GM19351 (cell line): ENCODE measurements around the gene CCL4L2.
"Not testable (repeated sequence)": the region's sequence is repeated elsewhere in the genome, so short reads cannot be mapped to it uniquely, and the experiment has no call there.

ENCODE experiments used
- ATAC-seq: cut with Tn5 transposase; IDR thresholded peaks from one replicate; pipeline ENCODE4 v1.9.1; 2021; ENCODE audit warnings: mild to moderate bottlenecking, moderate library complexity; ENCODE audit not compliant: unreplicated experiment

The CCL4L2 gene

DNA sequence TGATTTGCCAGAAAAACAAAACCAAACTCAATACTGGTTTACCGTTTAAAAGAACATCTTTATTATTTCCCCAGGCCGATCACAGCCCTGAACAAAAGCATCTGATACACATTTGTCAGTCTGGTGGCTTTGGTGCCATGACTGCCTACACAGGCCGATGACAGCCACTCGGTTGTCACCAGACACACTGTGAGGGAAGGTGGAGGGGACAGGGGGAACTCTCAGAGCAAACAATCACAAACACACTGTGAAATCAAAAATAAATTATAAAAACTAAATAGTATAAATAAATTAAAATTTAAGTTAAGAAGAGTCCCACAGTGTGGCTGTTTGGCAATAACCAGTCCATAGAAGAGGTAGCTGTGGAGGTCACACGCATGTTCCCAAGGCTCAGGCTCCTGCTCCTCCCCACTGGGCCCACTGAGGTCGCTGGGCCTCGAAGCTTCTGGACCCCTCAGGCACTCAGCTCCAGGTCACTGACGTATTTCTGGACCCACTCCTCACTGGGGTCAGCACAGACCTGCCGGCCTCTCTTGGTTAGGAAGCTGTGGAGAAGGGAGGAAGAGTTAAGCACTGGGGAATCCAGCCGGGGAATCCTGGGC is 15.9 kb upstream of the CCL4L2 start:
- not testable (repeated sequence) for ATAC-seq

DNA sequence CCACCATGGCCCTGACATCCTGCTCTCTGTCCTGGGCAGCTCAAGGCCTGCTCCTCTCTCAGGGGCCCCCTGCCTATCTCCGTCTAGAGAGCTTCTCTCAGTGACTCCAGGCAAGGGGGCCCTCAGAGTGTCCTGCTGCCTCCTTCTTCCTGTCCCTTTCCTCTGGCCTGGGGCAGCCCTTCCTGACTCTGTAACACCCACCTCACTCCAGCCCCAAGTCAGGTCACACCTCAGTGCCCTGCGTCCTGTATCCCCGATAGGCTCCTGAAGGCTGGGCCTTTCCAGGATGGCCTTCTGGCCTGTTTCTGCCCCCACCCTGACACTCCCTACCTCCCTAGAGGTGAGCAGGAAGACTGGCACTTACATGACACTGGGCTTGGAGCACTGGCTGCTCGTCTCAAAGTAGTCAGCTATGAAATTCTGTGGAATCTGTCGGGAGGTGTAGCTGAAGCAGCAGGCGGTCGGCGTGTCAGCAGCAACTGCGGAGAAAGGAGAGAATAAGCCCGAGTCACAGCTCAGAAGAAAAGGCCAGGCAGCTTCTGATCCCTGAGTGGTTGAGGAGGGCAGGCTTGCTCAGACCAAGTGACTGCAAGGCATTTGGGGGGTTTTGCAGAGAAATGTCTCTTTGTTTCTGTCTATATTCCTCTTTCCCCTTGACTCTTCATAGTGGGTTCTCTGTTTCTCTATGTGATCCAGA is 15.3 kb upstream of the CCL4L2 start:
- ATAC-seq = no peak

DNA sequence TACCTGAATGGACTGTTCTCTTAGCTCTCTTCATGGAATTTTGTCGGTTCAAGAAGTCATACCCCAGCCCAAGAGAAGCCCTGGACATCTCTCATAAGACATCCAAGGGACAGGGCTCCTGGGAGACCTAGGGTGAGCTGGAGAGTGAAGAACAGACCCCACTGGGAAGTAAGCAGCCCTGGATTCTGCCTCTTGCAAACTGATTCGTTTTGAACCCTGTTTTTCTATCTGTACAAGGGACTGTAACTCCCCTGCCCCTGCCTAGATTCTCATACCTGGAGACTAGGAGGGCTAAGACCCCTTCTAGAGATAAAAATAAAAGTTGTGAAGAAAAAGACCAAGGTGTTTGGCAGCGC is 14.8 kb upstream of the CCL4L2 start:
- ATAC-seq = no peak

DNA sequence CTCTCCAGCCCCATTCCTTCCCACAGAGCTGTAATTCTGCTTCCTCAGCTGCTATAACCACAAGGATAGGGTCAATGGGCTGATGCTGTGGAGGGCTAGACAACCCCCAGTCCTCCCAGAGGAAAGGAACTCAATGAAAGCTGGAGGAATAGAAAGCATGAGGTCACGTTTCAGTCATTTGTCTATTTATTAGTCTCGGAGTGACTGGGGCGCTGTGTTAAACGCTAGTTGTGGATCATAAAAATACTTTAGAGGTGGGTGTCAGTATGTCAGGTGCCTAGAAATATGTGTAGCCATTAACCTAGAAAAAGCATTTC is 13.5 kb upstream of the CCL4L2 start:
- ATAC-seq = no peak

DNA sequence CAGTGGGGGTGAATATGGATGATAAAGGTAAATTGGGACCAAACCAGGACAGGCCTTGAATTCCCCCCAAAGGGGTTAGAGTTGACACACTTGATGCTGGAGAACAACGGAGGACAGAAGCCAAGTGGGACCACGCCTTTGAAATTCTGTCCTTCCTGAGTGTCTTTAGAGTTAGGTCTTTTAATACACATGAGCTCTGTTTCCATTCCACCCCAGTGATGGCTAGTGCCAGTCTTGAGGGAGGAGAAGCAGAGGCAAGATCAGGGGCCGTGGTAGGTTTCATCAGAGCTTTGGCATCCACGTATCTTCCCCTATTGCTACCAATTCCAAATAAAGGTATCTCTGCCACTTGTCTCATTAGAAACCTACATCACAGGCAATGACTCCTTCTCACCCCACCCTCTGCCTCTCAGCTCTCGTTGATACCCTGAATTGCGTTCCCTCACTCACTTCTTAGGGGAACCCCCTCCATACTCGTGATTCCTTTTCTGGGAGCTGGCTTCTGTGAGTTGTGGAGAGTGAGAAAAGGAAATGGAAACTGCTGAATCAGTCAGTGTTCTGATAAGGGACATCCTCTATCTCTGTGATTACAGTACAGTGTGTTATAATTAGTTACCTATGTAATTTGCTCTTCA is 11.9 kb upstream of the CCL4L2 start:
- no peak for ATAC-seq

DNA sequence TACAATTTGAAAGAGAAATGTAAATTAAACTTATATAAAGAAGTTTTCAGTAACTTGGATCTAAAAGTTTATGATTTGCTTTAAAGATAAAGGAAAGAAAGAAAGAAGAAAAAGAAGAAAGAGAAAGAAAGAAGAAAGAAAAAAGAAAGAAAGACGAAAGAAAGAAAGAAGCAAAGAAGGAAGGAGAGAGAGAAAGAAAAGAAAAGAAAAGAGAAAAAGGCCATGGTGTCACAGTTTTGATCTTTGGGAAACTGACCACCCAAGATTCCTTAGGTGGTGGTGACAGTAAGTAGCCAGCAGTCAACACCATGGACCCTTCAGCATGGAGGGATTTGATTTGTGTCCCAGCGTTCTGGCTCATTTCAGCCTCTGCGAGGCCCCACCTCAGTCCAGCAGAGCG is 9.8 kb upstream of the CCL4L2 start:
- not testable (repeated sequence) for ATAC-seq

DNA sequence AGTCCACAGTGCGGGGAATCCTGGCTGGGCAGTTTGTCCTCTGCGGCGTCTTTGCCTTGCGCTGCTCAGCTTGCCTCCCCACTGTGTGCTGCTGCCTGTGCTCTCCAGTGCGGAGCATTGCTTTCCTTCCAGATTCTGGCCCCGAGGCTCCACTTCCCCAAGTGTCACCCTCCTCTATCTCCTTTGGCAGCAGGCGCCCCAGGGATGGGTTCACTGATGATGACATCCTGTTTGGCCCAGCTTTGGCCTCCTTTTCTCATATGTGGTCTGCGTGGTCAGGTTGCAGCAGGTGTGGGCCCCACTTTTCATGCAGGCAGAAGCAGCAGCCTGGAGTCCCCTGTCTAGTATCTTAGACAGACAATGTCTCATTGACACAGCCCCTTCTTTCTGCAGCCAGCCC is 9.4 kb upstream of the CCL4L2 start:
- not testable (repeated sequence) for ATAC-seq

DNA sequence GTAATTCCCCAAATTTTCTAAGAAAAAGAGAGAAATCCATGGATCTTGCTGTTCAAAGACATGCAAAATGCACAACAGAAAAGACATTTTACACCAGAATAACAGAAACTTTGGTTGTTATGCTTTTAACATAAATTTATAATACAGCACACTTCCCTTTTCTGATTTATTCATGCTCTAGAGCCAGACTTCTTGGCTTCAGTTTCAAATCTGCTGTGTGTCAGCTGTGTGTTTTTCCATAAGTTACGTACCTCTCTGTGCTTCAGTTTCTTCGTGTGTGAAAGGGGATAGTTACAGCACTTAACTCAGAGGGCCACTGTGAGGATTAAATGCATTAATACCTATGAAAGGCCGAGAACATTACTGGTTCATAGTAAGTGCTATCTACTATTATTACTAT is 7.5 kb upstream of the CCL4L2 start:
- ATAC-seq = no peak

DNA sequence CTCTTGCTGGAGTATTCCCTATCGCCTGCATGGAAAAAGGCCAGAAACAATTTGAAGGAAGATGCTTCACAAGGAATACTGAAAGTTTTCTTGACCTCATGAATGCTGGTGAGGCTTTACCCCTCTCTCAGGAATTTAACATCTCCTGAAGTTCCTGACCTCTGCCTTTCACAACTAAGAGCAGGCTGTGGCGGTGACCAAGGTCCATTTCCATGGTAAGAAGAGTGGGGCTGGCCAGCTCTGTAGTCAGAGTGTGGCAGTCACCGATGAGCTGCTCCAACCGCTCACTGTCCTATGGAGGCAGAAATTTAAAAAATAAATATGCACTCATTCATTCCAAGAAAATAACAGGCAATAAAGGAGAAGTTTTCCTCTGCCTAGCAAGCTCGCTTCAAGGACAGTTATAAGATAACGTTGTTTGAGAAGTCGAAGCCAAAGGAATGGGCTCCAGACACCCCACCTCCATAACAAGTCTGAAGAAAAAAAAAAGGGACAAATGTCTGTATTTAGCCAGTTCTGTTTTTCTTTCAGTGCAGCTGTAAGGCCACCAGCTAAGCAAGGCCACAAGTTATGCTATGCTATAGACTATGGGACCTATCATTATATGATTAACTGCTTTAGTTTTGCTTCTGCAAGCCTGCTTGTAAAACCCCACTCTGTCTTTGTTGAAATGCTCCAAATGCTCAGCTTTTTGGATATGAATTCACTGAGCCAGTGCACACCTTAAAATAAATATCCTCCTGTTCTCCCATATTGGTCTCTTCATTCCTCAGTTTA is 6.0 kb upstream of the CCL4L2 start:
- no peak for ATAC-seq

DNA sequence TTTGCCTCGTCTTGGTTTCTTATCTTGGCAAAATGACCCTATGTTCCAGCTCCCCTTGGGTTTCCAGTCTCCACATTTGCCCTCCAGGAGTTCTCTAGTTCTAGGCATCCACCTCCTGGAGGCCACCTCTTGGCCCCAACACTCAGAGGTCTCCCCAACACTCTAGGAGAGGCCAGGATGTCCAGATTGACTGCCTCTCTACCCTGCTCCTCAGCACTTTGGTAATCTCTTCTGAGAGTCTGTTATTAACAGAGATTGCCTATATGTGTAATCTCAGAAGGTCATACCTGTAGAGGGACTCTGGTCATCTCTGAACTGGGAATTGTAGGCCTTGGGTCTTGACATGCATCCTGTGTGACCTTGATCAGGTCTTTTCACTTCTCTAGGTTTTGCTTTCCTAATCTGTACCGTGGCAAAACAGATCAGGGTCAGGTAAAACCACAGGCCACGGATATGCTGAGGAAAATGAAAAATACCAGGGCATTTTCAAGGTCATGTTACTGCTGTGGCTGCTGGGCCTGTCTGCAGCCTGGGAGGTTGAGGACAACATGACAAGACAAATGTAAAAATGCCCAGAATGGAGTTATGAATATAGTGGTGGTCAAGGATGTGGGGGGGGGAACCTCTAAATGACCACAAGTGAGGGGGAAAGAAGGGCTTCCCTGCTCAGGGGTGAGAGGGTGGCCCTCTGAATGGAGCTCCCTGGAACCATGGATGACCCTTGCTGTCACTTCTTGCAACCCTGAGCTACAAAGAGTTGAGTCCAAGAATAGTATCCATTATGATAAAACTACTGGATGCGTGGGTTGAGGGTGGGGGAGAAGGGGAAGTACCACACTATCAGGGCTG is 5.0 kb upstream of the CCL4L2 start:
- ATAC-seq = no peak

DNA sequence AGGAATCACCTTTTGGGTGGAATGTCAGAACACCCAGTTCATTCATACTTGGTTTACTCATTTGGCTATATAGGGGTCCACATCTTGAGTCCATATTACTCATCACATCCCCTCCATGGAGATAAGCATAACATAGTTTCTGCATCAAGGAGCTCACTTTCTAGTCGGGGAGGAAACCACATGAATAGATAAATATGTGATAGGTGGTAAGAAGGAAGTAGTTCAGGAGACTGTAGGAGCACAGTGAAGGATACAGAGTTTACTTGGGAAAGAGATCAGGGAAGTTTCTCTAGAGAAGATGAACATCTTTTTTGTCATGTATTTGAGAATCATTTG is 4.4 kb upstream of the CCL4L2 start:
- ATAC-seq = not testable (repeated sequence)

DNA sequence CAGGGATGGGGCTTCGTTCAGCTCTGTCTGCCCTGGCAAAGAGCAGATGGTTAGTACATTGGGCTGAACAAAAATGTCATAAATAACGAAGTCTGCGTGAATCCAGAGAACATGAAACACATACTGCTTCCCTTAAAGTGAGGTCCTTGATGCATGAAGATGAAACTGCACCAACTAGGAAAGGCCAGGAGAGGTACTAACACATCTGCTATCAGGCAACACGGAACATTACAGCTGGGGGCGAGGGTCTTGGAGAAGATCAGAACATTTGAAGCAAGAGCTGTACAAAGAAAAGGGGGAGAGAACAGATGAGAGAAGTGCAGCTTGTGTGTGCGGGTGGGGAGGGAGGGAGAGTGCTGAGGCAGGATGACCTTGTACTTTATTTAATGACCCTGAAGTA is 3.5 kb upstream of the CCL4L2 start:
- ATAC-seq = not testable (repeated sequence)

DNA sequence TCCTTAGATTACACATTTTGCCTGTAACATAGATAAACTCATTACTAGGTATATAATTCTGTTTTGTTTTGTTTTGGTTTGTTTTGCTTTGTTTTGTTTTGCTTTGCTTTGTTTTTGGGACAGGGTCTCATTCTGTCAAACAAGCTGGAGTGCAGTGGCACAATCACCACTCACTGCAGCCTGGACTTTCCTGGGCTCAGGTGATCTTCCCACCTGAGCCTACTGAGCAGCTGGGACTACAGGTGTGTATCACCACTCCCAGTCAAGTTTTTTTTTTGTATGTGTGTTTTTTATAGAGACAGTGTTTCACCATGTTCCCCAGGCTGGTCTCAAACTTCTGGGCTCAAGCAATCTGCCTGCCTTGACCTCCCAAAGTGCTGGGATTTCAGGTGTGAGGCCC is 1.3 kb upstream of the CCL4L2 start:
- no peak for ATAC-seq

DNA sequence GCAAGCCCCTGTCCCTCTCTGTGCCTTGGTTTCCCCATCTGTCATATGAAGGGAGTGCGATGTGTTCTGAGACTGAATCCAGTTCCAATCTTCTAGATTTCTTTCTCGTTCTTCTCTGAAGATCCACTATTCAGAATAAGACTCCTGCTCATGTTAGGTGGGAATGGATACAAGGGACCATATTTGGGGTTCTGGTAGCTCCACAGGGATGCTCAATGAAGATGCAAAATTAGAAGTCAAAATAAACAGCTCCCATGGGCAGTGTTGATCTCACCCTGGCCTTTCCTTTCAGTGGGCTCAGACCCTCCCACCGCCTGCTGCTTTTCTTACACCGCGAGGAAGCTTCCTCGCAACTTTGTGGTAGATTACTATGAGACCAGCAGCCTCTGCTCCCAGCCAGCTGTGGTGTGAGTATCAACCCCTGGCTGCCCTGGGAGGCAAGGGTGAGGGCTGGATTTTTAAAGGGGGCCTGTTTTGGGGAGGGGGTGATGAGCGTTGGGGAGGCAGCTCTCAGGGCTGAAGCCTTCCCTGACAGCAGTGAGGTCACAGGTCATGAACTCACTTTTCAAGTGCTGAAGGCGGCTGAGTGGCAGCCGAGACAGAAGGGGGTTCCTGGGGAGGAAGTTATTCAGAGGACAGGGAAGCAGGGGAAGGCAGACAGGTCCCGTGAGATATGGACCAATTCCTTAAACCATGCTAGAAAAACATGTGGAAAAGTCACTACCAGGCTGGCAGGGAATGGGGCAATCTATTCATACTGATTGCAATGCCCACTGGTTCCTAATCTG is 815 bp downstream of the CCL4L2 start:
- ATAC-seq = not testable (repeated sequence)

DNA sequence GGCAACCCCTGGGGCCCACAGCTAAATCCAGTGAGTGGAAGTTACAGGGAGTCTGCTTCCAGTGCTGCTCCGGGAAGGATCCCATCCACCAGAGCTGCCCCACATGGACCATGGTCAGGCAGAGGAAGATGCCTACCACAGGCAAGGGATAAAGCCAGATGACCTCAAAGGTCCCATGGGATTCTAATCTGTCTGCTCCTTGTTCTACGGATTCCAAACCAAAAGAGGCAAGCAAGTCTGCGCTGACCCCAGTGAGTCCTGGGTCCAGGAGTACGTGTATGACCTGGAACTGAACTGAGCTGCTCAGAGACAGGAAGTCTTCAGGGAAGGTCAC is 1.4 kb downstream of the CCL4L2 start:
- ATAC-seq = no peak

DNA sequence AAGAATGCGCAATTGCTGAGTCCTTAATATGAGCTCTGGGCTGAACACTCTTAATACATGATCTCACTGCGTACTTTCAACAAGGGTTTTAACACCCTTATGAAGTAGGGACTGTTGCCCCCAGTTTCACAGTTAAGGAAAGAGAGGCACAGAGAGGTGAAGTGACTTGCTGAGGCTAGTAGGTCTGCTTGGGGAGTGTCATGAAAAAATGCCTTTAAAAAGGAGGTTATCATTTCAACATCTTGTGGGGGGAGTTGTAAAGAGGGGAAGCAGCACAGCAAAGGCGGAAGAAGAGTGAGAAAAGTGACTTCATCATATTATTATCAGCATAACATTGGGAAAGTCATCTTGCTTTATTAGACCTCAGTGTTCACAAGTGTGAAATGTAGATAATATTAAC is 2.1 kb downstream of the CCL4L2 start:
- no peak for ATAC-seq

DNA sequence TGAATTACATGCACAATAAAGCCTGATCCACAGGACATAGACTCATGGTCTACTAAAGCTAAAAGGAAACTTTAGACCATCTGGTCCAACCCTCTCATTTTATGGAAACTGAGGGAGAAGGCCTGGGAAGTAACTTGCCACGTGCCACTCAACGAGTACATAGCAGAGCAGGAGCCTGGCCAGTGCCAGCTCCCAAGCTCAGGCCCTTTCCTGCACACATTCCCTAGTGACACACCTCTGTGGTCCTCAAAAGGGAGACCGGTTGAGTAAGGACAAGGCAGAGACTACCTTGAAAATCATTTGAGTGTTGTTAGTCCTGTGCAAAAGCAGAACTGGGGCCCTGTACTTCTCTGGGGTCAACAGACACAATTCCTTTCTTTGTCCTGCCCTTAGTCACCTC is 2.8 kb downstream of the CCL4L2 start:
- no peak for ATAC-seq

DNA sequence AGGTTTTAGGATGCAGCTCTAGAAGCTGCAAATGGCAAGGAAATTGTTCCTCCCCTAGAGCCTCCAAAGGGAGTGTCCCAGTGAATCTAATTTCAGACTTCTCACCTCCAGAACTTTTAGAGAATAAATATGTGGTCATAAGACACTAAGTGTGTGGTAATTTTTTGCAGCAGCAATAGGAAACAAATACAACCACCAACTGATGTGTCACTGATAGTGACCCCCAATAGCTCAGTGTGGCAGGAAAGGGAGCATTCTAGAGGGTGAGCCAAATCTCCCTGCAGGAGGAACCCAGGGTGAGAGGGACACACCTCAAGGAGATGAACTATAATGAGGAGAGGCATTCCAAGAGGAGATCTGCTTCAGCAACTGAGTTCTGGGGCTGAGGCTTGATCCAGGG is 4.1 kb downstream of the CCL4L2 start:
- ATAC-seq = no peak

DNA sequence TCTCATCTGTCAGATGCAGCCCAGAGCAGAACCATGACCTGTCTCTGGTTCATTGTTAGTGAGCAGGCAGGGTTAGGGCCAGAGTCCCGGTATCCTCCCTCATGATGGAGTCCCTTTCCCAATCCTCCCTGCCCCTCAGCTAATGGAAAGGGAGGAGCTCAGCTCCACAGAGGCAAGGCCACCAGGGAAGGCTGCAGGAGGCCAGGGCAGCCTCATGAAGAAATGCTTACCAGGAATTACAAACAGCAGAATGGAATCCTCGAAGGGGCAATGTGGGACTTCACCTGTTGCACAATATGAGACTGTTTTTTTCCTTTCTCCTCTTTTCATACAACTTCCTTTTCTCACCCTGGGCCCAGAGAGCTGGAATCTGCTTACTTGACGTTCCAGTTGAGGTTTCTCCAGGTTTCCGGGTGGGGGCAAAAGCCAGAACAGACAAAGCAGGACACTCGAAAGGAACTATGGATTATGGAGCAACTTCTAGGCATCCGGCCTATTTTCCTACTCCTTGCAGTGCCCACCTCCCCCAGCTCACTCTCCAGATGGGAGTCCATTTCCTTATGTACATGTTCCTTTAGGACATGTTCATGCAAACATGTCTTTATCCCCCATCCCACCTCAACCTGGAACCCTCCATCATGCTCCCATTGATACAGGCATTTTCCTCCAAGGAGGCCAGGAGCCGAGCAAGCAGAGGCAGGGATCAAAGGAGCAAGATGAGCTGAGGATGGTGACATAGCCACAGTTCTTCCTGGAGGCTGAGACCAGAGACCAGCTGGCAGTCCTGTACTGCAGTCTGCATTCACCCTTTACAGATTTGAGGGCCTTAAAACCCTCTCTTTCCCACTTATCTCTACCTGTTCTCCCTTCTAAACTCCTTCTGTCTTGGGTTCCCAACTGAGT is 4.8 kb downstream of the CCL4L2 start:
- not testable (repeated sequence) for ATAC-seq
